ENCODE measurements around the gene CHSY1. TPM values are rescaled to one million over a fixed set of nuclear protein-coding genes. Genes with fewer than 3 reads are reported as not detected.

Gene CHSY1
- total RNA-seq, 2 experiments from 2014 or later = 5.8 to 6.7 TPM

GRCh38 chr15:101169495-101170071, 82.3 kb downstream of the CHSY1 start:
- H3K36me3 Mint-ChIP-seq (ENCODE audit: low read depth) = peaks cover 9% of the 10 kb centered on the region
- Histone ChIP-seq H3K4me1 (ENCODE audit: insufficient read depth, low read length) (peaks cover 22% of the 10 kb centered on the region), H3K27me3 (ENCODE audit: control insufficient read depth in 1 of 2, insufficient read depth in 2 of 2, low read length in 2 of 2) (no peaks in the 10 kb centered on the region), H3K27ac (ENCODE audit: low read depth in 1 of 2, low read length in 2 of 2) (no peak overlapping the region), H3K9me3 (ENCODE audit: control insufficient read depth in 1 of 2, insufficient read depth in 1 of 2, low read length in 2 of 2) (peaks cover 15 to 25% of the 10 kb centered on the region in 2 experiments), H3K36me3 (ENCODE audit: insufficient read depth, low read length) (peaks cover 2% of the 10 kb centered on the region), H3K4me3 (ENCODE audit: low read length) (no peak overlapping the region)
- no peak for DNase-seq
- no peak overlapping the region for H3K4me3 Mint-ChIP-seq
- peaks cover 6% of the 10 kb centered on the region for H3K9me3 Mint-ChIP-seq
- H3K27ac Mint-ChIP-seq = no peak overlapping the region
- intact Hi-C loops (cut with DNase I, micrococcal nuclease) = no loop called here
- CTCF ChIA-PET = no interaction called here
- POLR2A ChIA-PET = no interaction called here
- no peaks in the 10 kb centered on the region for H3K27me3 Mint-ChIP-seq
- TF ChIP-seq CTCF (IDR thresholded peaks at IDR 0.05) = no peak
- peaks cover 19% of the 10 kb centered on the region for H3K4me1 Mint-ChIP-seq (ENCODE audit: low read depth)
- no peak for ATAC-seq (ENCODE audit: poor library complexity)

- Mint-ChIP-seq H3K36me3 (ENCODE audit: low read depth) (peaks cover 9% of the 10 kb centered on the region), H3K27ac (no peak overlapping the region), H3K9me3 (peaks cover 6% of the 10 kb centered on the region), H3K27me3 (no peaks in the 10 kb centered on the region), H3K4me1 (ENCODE audit: low read depth) (peaks cover 19% of the 10 kb centered on the region), H3K4me3 (no peak overlapping the region)
- H3K27me3 ChIP-seq (ENCODE audit: control insufficient read depth in 1 of 2, insufficient read depth in 2 of 2, low read length in 2 of 2) = no peaks in the 10 kb centered on the region
- H3K4me1 ChIP-seq (ENCODE audit: insufficient read depth, low read length) = peaks cover 22% of the 10 kb centered on the region
- intact Hi-C loops (cut with DNase I, micrococcal nuclease) = no loop called here
- no peak for DNase-seq
- H3K4me3 ChIP-seq (ENCODE audit: low read length) = no peak overlapping the region
- H3K27ac ChIP-seq (ENCODE audit: low read depth in 1 of 2, low read length in 2 of 2) = no peak overlapping the region
- ATAC-seq (ENCODE audit: poor library complexity) = no peak
- POLR2A ChIA-PET = no interaction called here
- no peak for TF ChIP-seq CTCF (IDR thresholded peaks at IDR 0.05)
- no peaks in the 10 kb centered on the region for H3K36me3 ChIP-seq (ENCODE audit: insufficient read depth, low read length)
- CTCF ChIA-PET = no interaction called here
- peaks cover 21 to 30% of the 10 kb centered on the region in 2 experiments for H3K9me3 ChIP-seq (ENCODE audit: control insufficient read depth in 1 of 2, insufficient read depth in 1 of 2, low read length in 2 of 2)
Measured at GRCh38 chr15:101168898-101169494, 82.9 kb downstream of the CHSY1 start.

- Histone ChIP-seq H3K36me3 (ENCODE audit: insufficient read depth, low read length) (no peaks in the 10 kb centered on the region), H3K9me3 (ENCODE audit: control insufficient read depth in 1 of 2, insufficient read depth in 1 of 2, low read length in 2 of 2) (peaks cover 24 to 30% of the 10 kb centered on the region in 2 experiments), H3K27me3 (ENCODE audit: control insufficient read depth in 1 of 2, insufficient read depth in 2 of 2, low read length in 2 of 2) (no peaks in the 10 kb centered on the region), H3K27ac (ENCODE audit: low read depth in 1 of 2, low read length in 2 of 2) (no peak overlapping the region), H3K4me3 (ENCODE audit: low read length) (no peak overlapping the region), H3K4me1 (ENCODE audit: insufficient read depth, low read length) (peaks cover 22% of the 10 kb centered on the region)
- no peak for TF ChIP-seq CTCF (IDR thresholded peaks at IDR 0.05)
- ATAC-seq (ENCODE audit: poor library complexity) = no peak
- H3K4me3 Mint-ChIP-seq = no peak overlapping the region
- H3K9me3 Mint-ChIP-seq = peaks cover 6% of the 10 kb centered on the region
- ChIA-PET POLR2A (interaction anchor here (1.5 kb wide), 2 partner anchors 10 to 45 kb away, joined by 3 to 4 read pairs; no protein-coding TSS in a partner anchor), CTCF (no interaction called here)
- DNase-seq = no peak
- H3K27me3 Mint-ChIP-seq = no peaks in the 10 kb centered on the region
- H3K36me3 Mint-ChIP-seq (ENCODE audit: low read depth) = peaks cover 9% of the 10 kb centered on the region
- intact Hi-C loops (cut with DNase I, micrococcal nuclease) = no loop called here
- H3K4me1 Mint-ChIP-seq (ENCODE audit: low read depth) = peaks cover 19% of the 10 kb centered on the region
- H3K27ac Mint-ChIP-seq = no peak overlapping the region
Measured at GRCh38 chr15:101168463-101168824, 83.4 kb downstream of the CHSY1 start.
